ENCODE results near the gene TSSK1B. TPM values are rescaled to one million over a fixed set of nuclear protein-coding genes. Genes with fewer than 3 reads are reported as not detected.

TSSK1B gene
- total RNA-seq, 1 experiment from 2014 or later, result 0.17 TPM

DNA sequence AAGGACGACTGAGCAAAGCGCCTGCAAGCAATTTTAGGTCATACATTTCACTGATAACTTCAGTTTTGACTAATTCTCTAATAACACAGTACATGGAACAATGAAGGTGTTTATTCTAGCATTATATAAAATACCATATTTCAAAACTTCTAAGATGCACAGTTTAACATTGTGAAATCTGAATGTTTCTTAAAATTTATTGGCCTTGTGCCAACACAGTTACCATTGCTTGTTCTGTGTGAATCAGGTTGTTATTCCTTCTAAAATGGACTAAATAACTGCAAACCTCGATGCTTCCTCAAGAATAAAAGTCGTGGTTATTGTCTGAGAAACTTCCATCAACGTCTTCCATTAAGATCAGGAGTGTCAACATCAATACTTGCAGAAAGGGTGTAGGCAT lies 45.5 kb upstream of the TSSK1B start:
- Histone ChIP-seq H2BK20ac (ENCODE audit: low read depth, low read length, poor library complexity, severe bottlenecking) (no peak overlapping the region), H4K5ac (ENCODE audit: insufficient read length, low read depth, low read length) (no peak overlapping the region), H3K23me2 (ENCODE audit: insufficient read length, low read depth, low read length, poor library complexity, severe bottlenecking) (no peaks in the 10 kb centered on the region), H3K9ac (ENCODE audit: extremely low read depth, insufficient read length, low read length) (no peak overlapping the region), H3K79me1 (ENCODE audit: insufficient read depth, low read depth, low read length, poor library complexity, severe bottlenecking) (no peaks in the 10 kb centered on the region), H3K79me2 (ENCODE audit: insufficient read depth, low read length) (no peaks in the 10 kb centered on the region), H2BK5ac (ENCODE audit: insufficient read length, low read length) (no peak overlapping the region), H3K4me1 (ENCODE audit: insufficient read depth, low read length) (no peaks in the 10 kb centered on the region), H3T11ph (ENCODE audit: low read length) (no peak overlapping the region), H3K27ac (ENCODE audit: insufficient read length, low read depth, low read length) (no peak overlapping the region), H3K14ac (ENCODE audit: insufficient read depth, low read length) (no peak overlapping the region), H2BK120ac (ENCODE audit: low read depth, low read length, poor library complexity, severe bottlenecking) (no peak overlapping the region), H2BK15ac (ENCODE audit: low read depth, low read length) (no peak overlapping the region), H3K23ac (ENCODE audit: insufficient read length, low read depth, low read length) (no peak overlapping the region), H2BK12ac (ENCODE audit: insufficient read length, low read depth, low read length) (no peak overlapping the region), H2AFZ (ENCODE audit: low read length) (no peak overlapping the region), H4K91ac (ENCODE audit: insufficient read length, low read depth, low read length) (no peak overlapping the region), H3K9me3 (ENCODE audit: control insufficient read depth, low read depth, low read length) (no peaks in the 10 kb centered on the region), H3K4me2 (ENCODE audit: insufficient read depth, insufficient read length, low read length) (no peak overlapping the region), H3K27me3 (ENCODE audit: insufficient read depth, low read length) (no peaks in the 10 kb centered on the region), H4K8ac (replicated peaks; ENCODE audit: insufficient read length, low read depth, low read length) (no peak overlapping the region), H3K4ac (ENCODE audit: low read depth, low read length) (no peak overlapping the region), H3K18ac (ENCODE audit: insufficient read length, low read depth, low read length) (no peak overlapping the region), H2AK5ac (ENCODE audit: insufficient read length, low read length) (no peak overlapping the region), H4K20me1 (ENCODE audit: control insufficient read depth, insufficient read depth, insufficient read length) (no peaks in the 10 kb centered on the region), H3K56ac (ENCODE audit: insufficient read length, low read depth, low read length) (no peak overlapping the region)
- Mint-ChIP-seq H3K9me3 (peaks cover 0 to 4% of the 10 kb centered on the region in 2 experiments; a peak in 4 of 5 replicates), H3K4me1 (peaks cover 7% of the 10 kb centered on the region in 2 experiments; a peak in 3 of 4 replicates), H3K27ac (no peak overlapping the region), H3K36me3 (ENCODE audit: insufficient read depth in 1 of 3, low read depth in 3 of 3) (peaks cover 0 to 8% (median 1%) of the 10 kb centered on the region in 3 experiments; a peak in 2 of 7 replicates), H3K27me3 (ENCODE audit: low read depth) (peaks cover under 1% of the 10 kb centered on the region; the same call in 1 of the 2 replicates), H3K4me3 (no peak overlapping the region)
- no CpG with 5 or more reads among the region's 5 CpGs for WGBS (ENCODE audit: extremely low coverage, insufficient read length, low lambda C conversion rate)
- DNase-seq, result no peak
- TF ChIP-seq, protein P1, sequence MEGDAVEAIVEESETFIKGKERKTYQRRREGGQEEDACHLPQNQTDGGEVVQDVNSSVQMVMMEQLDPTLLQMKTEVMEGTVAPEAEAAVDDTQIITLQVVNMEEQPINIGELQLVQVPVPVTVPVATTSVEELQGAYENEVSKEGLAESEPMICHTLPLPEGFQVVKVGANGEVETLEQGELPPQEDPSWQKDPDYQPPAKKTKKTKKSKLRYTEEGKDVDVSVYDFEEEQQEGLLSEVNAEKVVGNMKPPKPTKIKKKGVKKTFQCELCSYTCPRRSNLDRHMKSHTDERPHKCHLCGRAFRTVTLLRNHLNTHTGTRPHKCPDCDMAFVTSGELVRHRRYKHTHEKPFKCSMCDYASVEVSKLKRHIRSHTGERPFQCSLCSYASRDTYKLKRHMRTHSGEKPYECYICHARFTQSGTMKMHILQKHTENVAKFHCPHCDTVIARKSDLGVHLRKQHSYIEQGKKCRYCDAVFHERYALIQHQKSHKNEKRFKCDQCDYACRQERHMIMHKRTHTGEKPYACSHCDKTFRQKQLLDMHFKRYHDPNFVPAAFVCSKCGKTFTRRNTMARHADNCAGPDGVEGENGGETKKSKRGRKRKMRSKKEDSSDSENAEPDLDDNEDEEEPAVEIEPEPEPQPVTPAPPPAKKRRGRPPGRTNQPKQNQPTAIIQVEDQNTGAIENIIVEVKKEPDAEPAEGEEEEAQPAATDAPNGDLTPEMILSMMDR (conservative IDR thresholded peaks at IDR 0.05), result no peak

All from H9 (cell line).